Dendritic cell treated with granulocyte-macrophage colony-stimulating factor and Interleukin-4, amounts not matched to agents 40 ng/mL and 50 ng/mL, for 4 days (primary cell): ENCODE measurements around the gene CYCS.
"Not testable (repeated sequence)": the region's sequence is repeated elsewhere in the genome, so short reads cannot be mapped to it uniquely, and the experiment has no call there.

Source experiments
- H3K27ac Mint-ChIP-seq: one replicate; pipeline ENCODE4 v1.8.0; 2022; ENCODE audit warnings: mild to moderate bottlenecking, mixed read lengths
- H3K27me3 Mint-ChIP-seq: one replicate; pipeline ENCODE4 v1.8.0; 2022; ENCODE audit warnings: mild to moderate bottlenecking, mixed read lengths
- H3K36me3 Mint-ChIP-seq: one replicate; pipeline ENCODE4 v1.8.0; 2022; ENCODE audit warnings: low read depth, mixed read lengths
- H3K4me1 Mint-ChIP-seq: one replicate; pipeline ENCODE4 v1.8.0; 2022; ENCODE audit warnings: low read depth, mixed read lengths
- H3K4me3 Mint-ChIP-seq: one replicate; pipeline ENCODE4 v1.8.0; 2022; ENCODE audit warnings: mild to moderate bottlenecking, moderate library complexity, mixed read lengths
- H3K9me3 Mint-ChIP-seq: one replicate; pipeline ENCODE4 v1.8.0; 2022; ENCODE audit warnings: mixed read lengths
- intact Hi-C: fragments of 100-400 bp; cut with micrococcal nuclease; formaldehyde crosslinking; loops from one replicate; pipeline ENCODE4 v1.15.0; 2022

Gene CYCS

DNA sequence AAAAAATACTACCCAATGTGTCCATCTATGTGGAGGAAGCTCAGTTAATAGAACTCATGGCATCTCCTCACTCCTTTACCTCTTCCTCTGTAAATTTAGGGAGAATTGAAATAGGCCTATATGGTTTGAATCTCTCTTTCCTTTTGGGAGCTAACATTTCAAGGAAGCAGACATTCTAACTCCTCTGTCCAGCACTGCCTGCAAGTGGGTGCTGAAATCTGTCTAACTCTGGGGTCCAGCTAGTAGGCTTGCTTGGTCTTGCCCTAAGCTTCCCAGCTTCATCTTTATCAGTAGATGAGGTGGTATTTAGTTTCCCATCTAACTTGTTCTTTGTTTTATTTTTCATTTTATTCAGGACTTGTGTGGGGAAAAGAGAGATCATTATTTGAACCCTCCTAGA, 23.2 kb downstream of the CYCS start:
- H3K36me3 Mint-ChIP-seq, result no peaks in the 10 kb centered on the region
- no peaks in the 10 kb centered on the region for H3K9me3 Mint-ChIP-seq
- intact Hi-C loops, result no loop called here
- H3K27me3 Mint-ChIP-seq, result no peaks in the 10 kb centered on the region
- H3K4me1 Mint-ChIP-seq, result peaks cover 7% of the 10 kb centered on the region
- no peak overlapping the region for H3K27ac Mint-ChIP-seq
- H3K4me3 Mint-ChIP-seq, result no peak overlapping the region

DNA sequence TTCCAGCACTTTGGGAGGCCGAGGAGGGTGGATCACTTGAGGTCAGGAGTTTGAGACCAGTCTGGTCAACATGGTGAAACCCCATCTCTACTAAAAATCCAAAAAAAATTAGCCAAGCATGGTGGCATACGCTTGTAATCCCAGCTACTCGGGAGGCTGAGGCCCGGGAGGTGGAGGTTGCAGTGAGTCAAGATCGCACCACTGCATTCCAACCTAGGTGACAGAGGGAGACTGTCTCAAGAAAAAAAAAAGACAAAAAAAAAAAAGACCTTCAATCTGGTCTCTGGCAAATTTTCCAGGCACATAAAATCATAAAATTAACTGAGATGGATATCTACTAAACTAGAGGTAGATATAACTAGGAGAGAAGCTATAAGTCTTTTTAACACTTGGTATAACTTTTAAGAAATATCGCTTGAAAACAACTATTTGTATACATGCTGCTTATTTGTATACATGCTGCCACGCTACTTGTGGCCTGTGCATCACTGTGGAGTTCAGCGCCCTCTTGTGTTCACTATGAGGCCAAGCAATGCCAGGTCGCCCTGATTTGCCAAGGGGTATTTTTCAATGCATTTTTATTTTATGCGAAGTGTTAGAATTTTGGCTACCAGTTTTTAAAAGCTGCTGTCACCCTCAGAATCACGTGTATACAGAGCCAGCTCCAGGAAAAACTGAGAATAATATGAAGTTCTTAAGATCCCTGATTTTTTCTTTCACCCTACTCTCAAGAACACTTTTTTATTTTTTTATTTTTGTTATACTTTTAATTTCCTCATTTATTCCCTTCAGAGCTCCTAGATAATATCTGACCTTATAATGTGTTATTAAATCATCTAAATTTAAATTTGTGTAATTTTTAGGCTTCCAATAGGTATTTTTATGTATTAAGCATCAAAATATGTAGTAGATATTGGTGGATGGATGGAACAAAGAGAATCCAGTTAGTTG, 26.7 kb downstream of the CYCS start:
- H3K4me1 Mint-ChIP-seq, result peaks cover 8% of the 10 kb centered on the region
- H3K27ac Mint-ChIP-seq, result no peak overlapping the region
- peaks cover 4% of the 10 kb centered on the region for H3K27me3 Mint-ChIP-seq
- H3K9me3 Mint-ChIP-seq, result no peaks in the 10 kb centered on the region
- intact Hi-C loops, result loop anchor here (2.0 kb wide), 1 partner anchor 522 kb away; no protein-coding TSS in a partner anchor
- no peaks in the 10 kb centered on the region for H3K36me3 Mint-ChIP-seq
- no peak overlapping the region for H3K4me3 Mint-ChIP-seq

DNA sequence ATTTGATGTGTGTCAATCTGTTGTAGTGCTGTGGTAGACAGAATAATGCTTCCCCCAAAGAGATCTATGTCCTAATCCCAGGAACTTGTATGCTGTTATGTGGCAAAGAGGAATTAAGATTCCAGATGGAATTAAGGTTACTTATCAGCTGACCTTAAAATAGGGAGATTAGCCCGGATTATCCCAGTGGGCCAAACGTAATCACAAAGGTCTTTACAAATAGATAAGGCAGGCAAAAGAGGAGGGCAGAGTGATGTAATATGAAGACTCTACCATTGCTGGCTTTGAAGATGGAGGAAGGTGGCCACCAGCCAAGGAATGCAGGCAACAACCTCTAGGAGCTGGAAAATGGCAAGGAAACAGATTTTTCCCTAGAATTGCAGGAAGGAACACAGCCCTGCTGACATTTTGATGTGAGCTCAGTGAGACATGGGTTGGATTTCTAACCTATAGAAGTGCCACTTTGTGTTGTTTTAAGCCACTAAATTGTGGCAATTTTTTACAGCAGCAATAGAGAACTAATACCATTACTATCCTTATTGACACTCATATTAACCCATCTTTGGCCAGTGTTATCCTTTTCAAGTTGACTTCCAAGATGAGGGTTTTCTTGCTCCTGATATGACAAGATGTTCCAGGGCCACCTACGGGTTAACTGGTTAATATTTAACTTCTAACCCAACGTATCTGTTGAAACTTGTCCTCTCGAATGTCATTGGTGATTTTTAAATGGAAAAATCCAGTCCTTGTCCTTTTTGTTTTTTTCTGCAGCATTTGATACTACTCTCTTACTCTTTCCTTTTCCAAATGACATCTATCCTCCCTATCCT, 29.3 kb downstream of the CYCS start:
- no peaks in the 10 kb centered on the region for H3K36me3 Mint-ChIP-seq
- peaks cover 5% of the 10 kb centered on the region for H3K27me3 Mint-ChIP-seq
- no peaks in the 10 kb centered on the region for H3K9me3 Mint-ChIP-seq
- no peak overlapping the region for H3K4me3 Mint-ChIP-seq
- intact Hi-C loops, result no loop called here
- no peak overlapping the region for H3K27ac Mint-ChIP-seq
- H3K4me1 Mint-ChIP-seq, result peaks cover 12% of the 10 kb centered on the region

DNA sequence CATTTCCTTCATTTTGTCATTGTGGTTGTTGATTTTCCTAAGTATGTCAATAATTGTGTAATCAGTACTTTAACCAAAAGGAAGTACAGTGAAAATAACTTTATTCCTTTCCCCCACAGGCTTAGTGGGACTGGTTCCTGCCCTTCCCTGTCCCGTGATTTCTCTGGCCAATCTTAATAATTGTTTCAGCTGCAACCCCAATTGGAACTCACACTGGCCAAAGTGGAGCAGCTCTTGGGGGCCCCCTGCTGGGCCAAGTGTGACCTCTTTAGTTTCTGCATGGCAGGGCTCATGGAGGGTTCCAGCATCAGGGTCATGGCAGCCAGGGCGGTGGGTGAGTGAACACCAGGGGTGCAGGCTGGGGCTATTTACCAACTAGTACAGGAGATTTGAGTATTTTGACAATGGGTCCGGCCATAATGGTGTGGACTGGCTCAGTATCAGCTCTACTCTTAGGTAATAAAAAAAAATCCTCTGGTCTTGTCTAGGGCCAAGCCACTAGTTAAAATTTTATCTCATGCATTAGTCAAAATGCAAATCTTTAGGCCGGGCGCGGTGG, 31.7 kb downstream of the CYCS start:
- Mint-ChIP-seq H3K27me3 (peaks cover 6% of the 10 kb centered on the region), H3K4me3 (no peak overlapping the region), H3K9me3 (no peaks in the 10 kb centered on the region), H3K4me1 (peaks cover 12% of the 10 kb centered on the region), H3K27ac (no peak overlapping the region), H3K36me3 (no peaks in the 10 kb centered on the region)
- intact Hi-C loops, result no loop called here

DNA sequence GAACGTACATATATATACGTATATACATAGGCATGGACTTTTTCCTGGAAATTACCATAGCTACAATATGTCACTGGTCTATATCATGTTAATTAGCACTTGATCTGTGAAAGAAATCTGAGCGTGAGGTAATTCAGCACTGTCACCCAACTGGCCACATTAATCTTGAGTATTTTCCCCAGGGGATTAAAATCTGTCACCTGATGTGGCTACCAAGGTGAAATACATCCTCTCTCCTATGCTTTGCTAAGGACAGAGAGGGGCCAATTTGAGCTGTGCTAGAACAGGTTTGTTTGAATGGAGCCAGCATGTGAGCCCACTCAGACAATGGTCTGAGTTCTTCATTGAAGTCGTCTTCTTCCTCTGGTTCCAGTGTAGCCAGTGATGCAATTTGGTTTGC, 33.3 kb downstream of the CYCS start:
- H3K4me3 Mint-ChIP-seq, result no peak overlapping the region
- H3K27me3 Mint-ChIP-seq, result peaks cover 6% of the 10 kb centered on the region
- H3K27ac Mint-ChIP-seq, result no peak overlapping the region
- H3K9me3 Mint-ChIP-seq, result no peaks in the 10 kb centered on the region
- peaks cover 20% of the 10 kb centered on the region for H3K4me1 Mint-ChIP-seq
- intact Hi-C loops, result no loop called here
- H3K36me3 Mint-ChIP-seq, result no peaks in the 10 kb centered on the region

DNA sequence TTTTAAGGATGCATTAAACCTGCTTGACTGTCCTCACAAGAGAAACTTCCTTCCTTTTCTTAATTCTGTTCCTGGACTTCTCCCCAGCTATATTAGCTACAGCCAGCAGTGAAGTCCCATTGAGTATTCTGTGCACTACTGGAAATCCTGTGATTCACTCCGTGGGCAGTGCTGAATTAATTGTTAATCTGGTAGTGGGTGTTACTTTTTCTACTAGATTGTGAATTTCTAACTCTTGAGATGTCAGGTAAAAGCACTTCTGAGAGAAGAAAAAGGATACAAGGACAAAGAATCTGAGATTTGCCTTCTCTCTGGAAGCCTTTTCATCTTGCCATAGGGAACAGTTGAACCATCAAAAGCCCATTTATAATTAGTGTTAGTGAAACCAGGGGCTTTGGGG, 33.9 kb downstream of the CYCS start:
- peaks cover 20% of the 10 kb centered on the region for H3K4me1 Mint-ChIP-seq
- H3K4me3 Mint-ChIP-seq, result no peak overlapping the region
- H3K36me3 Mint-ChIP-seq, result no peaks in the 10 kb centered on the region
- no peak overlapping the region for H3K27ac Mint-ChIP-seq
- peaks cover 6% of the 10 kb centered on the region for H3K27me3 Mint-ChIP-seq
- intact Hi-C loops, result no loop called here
- H3K9me3 Mint-ChIP-seq, result no peaks in the 10 kb centered on the region

DNA sequence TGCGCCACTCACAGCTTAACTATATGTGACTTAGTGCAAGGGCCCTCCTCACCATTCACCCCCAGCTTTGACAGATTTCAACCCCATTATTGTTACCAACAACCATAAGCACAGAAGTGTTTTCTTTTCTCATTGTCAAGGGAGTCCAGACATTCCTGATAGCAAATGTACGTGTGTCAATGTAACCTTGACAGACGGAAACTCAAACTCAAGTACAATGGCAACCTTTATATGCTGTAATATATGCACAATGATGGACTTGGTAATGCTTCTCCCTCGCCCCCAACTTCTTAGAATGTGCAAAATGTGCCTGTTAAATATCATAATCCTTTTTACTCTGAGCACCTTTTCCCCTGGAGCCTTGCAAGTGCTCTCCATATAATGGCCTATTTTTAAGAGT, 34.7 kb downstream of the CYCS start:
- Mint-ChIP-seq H3K36me3 (no peaks in the 10 kb centered on the region), H3K4me3 (no peak overlapping the region), H3K27ac (no peak overlapping the region), H3K9me3 (no peaks in the 10 kb centered on the region), H3K27me3 (peaks cover 4% of the 10 kb centered on the region), H3K4me1 (peaks cover 20% of the 10 kb centered on the region)
- intact Hi-C loops, result no loop called here

DNA sequence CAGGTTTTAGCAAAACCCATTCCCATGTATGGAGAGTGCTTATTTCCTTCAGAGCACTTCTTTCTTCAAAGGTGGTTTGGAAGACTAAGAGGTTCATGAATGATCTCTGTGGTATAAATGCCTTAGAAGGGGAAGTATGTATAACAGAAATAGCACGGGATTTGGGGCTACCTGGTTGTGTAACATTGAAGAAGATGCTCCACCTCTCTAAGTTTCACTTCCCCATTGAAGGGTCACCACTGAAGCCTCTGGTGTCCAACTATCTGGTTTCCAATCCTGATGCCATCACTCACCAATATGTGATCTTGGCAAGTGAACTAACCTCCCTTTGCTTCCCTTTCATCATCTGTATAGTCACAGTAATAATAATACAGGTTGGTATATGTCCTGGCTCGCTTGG, 37.2 kb downstream of the CYCS start:
- Mint-ChIP-seq H3K27ac (no peak overlapping the region), H3K4me1 (peaks cover 8% of the 10 kb centered on the region), H3K4me3 (no peak overlapping the region), H3K36me3 (no peaks in the 10 kb centered on the region), H3K9me3 (no peaks in the 10 kb centered on the region), H3K27me3 (peaks cover 6% of the 10 kb centered on the region)
- intact Hi-C loops, result no loop called here

DNA sequence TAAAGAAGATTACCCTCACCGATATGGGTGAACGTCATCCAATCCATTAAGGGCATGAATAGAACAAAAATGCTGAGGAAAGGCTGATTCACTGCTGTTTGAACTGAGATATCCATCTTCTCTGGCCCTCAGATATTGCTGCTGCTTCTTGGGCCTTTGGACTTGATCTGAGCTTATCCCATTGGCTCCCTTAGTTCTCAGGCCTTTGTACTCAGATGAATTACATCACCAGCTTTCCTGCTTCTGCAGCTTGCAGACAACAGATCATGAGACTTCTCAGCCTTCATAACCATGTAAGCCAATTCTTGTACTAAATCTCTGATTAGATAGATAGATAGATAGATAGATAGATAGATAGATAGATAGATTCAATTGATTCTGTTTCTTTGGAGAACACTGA, 40.2 kb downstream of the CYCS start:
- Mint-ChIP-seq H3K27ac (no peak overlapping the region), H3K27me3 (peaks cover 7% of the 10 kb centered on the region), H3K4me3 (no peak overlapping the region), H3K9me3 (no peaks in the 10 kb centered on the region), H3K36me3 (no peaks in the 10 kb centered on the region), H3K4me1 (peaks cover 14% of the 10 kb centered on the region)
- intact Hi-C loops, result no loop called here

DNA sequence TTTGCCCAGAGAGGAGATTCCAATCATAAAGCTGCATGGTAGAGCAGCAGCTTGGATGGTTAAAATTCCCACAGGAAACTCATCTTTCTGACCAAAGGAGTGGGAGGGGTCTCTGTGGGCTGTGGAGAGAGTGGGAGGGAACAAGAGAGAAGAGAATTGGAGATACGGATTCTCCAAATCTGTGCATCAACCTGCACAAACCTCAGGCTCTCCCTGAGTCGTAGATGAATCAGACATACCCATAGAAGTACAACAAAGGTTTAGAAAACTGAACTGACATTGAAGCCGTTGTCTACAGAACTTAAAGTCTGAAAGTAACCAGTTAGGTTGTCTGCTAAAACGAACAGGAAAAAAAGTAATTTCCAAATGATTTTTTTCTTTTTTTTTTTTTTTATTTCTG, 41.9 kb downstream of the CYCS start:
- H3K36me3 Mint-ChIP-seq, result no peaks in the 10 kb centered on the region
- H3K4me3 Mint-ChIP-seq, result no peak overlapping the region
- no peaks in the 10 kb centered on the region for H3K9me3 Mint-ChIP-seq
- no peak overlapping the region for H3K27ac Mint-ChIP-seq
- peaks cover 16% of the 10 kb centered on the region for H3K4me1 Mint-ChIP-seq
- H3K27me3 Mint-ChIP-seq, result peaks cover 7% of the 10 kb centered on the region
- intact Hi-C loops, result no loop called here

DNA sequence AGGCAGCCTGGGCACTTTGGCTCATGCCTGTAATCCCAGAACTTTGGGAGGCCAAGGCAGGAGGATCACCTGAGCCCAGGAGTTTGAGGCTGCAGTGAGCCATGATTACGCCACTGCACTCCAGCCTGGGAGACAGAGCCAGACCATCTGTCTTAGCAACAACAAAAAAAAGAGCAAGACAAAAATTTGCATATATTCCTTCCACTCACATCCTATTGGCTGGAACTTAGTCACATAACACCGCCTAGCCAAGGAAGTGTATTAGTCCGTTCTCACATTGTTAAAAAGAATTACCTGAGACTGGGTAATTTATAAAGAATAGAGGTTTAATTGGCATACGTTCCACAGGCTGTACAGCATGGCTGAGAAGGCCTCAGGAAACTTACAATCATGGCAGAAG, 43.0 kb downstream of the CYCS start:
- Mint-ChIP-seq H3K27me3 (peaks cover 18% of the 10 kb centered on the region), H3K4me1 (peaks cover 12% of the 10 kb centered on the region)
- H3K27ac Mint-ChIP-seq, intact Hi-C loops, H3K4me3 Mint-ChIP-seq, H3K36me3 Mint-ChIP-seq, H3K9me3 Mint-ChIP-seq: not testable (repeated sequence)

DNA sequence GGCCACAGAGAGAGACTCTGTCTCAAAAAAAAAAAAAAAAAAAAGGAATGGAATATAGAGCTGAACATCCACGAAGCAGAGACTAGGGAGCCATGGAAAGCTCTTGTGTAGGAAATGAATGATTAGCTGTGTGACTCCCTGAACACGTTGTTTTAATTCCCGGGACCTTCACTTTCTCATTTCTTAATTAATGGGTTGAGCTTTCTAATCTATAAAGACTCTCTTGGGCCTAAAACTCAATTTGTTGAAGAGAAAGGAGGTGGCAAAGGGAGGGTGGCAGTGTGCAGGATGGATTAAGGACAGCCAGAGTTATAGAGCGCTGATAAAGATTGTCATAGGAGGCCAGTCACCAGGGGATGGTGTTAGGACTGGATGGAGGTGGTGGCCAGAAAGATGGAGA, 48.0 kb downstream of the CYCS start:
- Mint-ChIP-seq H3K9me3 (no peaks in the 10 kb centered on the region), H3K27me3 (peaks cover 30% of the 10 kb centered on the region), H3K36me3 (no peaks in the 10 kb centered on the region), H3K4me1 (peaks cover 14% of the 10 kb centered on the region), H3K27ac (no peak overlapping the region), H3K4me3 (no peak overlapping the region)
- intact Hi-C loops, result no loop called here

DNA sequence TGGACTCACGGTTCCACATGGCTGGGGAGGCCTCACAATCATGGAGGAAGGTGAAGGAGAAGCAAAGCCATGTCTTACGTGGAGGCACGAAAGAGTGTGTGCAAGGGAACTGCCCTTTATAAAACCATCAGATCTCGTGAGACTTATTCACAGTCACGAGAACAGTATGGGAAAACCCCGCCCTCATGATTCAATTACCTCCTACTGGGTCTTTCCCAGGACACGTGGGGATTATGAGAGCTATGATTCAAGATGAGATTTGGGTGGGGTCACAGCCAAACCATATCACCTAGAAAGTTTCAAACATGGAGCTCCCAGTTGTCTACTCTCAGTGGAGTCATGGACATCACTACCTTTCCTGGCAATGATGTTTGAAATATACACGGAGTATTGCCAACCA, 49.6 kb downstream of the CYCS start:
- Mint-ChIP-seq H3K27ac (no peak overlapping the region), H3K4me1 (peaks cover 13% of the 10 kb centered on the region), H3K4me3 (no peak overlapping the region), H3K36me3 (no peaks in the 10 kb centered on the region), H3K27me3 (peaks cover 27% of the 10 kb centered on the region), H3K9me3 (no peaks in the 10 kb centered on the region)
- intact Hi-C loops, result no loop called here

DNA sequence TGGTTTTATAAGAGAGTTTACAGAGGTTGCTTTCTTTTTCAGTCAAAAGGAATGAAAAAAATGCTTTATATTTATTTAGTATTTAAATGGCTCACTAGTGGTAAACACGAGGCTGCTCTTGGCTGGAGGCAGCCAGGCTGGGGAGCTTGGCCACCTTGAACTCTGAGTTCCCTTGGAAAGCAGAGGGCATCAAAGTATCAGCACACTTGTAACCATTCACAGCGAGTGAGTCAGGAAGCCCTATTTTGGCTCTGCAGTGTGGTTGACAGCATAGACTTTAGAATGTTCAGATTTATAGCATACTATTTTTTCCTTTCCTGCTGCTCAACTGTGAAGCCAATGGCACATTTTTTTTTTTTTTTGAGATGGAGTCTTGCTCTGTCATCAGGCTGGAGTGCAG, 51.6 kb downstream of the CYCS start:
- Mint-ChIP-seq H3K27ac (no peak overlapping the region), H3K36me3 (no peaks in the 10 kb centered on the region), H3K4me1 (peaks cover 20% of the 10 kb centered on the region), H3K27me3 (peaks cover 32% of the 10 kb centered on the region), H3K9me3 (no peaks in the 10 kb centered on the region), H3K4me3 (no peak overlapping the region)
- intact Hi-C loops, result loop anchor here (5.0 kb wide), 1 partner anchor 91 kb away; the partner anchor contains the start of gene OSBPL3
